Astrocyte of the cerebellum (primary cell): ENCODE results near the gene SPINK8.

ENCODE experiments used
- DNase-seq: peaks from one replicate; pipeline ENCODE4 v3.0.0-alpha.2; 2011; ENCODE audit warnings: low read depth
- H3K4me3 ChIP-seq: 2 replicates; pipeline ENCODE4 v1.5.1; 2011; ENCODE audit warnings: mild to moderate bottlenecking, low read depth, low read length, moderate library complexity
- in situ Hi-C: cut with HindIII; loops from 2 replicates; pipeline ENCODE4 v1.10.0; 2017; ENCODE audit warnings: low sequenced_read_pairs
- TF ChIP-seq, protein P1 (sequence below): IDR thresholded peaks from 2 replicates; pipeline ENCODE4 v1.5.1; 2012; ENCODE audit warnings: low read length, low read depth, moderate library complexity, mild to moderate bottlenecking; ENCODE audit errors: missing control alignments

Gene SPINK8

DNA sequence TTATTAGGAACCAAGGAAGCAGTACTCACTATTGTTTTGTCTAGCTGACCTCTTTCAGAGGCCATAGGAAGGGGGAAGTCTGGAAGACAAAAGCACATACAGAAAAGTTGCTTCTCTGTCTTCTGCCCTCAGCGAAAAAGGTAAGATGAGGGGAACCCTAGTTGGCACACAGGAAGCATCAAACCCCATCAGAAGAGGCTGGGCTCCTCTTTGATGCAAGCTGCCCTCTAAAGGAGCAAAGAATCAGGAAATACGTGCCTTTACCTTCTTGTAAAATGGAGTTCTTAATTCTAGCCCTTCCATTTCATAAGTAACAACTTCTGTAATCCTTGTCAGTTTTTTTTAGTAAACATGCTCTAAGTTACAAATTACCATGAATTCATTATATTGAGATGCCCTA is 12.5 kb downstream of the SPINK8 start:
- H3K4me3 ChIP-seq: no peak overlapping the region
- TF ChIP-seq, protein P1, sequence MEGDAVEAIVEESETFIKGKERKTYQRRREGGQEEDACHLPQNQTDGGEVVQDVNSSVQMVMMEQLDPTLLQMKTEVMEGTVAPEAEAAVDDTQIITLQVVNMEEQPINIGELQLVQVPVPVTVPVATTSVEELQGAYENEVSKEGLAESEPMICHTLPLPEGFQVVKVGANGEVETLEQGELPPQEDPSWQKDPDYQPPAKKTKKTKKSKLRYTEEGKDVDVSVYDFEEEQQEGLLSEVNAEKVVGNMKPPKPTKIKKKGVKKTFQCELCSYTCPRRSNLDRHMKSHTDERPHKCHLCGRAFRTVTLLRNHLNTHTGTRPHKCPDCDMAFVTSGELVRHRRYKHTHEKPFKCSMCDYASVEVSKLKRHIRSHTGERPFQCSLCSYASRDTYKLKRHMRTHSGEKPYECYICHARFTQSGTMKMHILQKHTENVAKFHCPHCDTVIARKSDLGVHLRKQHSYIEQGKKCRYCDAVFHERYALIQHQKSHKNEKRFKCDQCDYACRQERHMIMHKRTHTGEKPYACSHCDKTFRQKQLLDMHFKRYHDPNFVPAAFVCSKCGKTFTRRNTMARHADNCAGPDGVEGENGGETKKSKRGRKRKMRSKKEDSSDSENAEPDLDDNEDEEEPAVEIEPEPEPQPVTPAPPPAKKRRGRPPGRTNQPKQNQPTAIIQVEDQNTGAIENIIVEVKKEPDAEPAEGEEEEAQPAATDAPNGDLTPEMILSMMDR: no peak
- DNase-seq: no peak
- in situ Hi-C loops: loop anchor here (10.0 kb wide), 1 partner anchor 46 kb away; no protein-coding TSS in a partner anchor

DNA sequence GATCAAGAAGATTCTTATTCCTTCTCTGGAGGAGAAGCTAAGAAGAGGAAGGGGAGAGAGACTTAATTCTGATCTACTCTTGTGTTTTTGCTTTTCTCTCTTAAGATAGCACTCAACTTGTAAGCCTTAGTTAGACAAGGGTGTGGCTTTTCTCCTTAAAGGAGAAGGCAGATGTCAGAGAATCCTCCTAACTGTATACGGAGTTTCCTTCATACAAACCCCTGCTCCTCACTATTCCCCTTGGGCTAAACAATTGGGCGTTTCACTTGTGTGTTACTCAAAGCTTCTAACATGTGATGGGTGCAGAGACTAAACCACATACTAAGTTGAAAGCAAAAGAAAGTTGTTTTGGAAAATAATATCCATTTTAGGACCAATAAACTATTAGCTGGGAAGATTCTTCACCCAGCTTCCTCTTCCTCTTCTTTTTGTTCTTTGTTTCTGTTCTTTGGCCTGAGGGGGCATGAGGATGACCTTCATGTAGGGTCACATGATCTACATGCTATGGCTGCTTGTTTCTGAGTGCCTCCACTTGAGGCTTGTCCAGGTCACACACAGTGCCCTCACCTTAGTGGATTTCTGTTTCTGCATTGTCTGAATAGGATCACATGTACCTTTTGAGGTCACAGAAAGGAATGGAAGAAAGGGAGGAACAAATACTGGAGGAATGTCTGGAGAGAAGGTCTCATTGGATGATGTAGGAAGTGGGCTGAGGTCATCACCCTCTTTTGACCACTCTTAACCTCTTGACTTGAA is 14.6 kb downstream of the SPINK8 start:
- DNase-seq: no peak
- in situ Hi-C loops: no loop called here
- H3K4me3 ChIP-seq: no peak overlapping the region
- TF ChIP-seq, protein P1: no peak

DNA sequence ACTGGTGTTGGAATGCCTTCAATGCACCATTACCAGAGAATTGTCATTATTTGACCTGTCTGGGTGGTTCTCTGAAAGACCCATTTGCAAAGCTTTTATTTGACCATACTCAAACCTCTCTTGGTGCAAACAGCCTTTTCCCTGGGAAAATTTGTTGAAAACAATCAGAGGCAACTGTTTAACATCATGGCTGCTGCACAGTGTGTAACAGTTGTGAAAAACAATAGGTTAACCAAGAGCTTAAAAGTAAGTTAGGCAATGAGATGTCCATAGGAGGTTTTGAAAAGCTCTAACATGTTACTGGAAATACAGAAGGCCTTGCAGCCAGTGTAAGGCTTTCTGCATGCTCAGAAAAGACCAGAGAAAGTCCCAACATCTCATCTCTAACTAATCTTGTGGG is 18.9 kb downstream of the SPINK8 start:
- TF ChIP-seq, protein P1: no peak
- H3K4me3 ChIP-seq: no peak overlapping the region
- DNase-seq: no peak
- in situ Hi-C loops: no loop called here

DNA sequence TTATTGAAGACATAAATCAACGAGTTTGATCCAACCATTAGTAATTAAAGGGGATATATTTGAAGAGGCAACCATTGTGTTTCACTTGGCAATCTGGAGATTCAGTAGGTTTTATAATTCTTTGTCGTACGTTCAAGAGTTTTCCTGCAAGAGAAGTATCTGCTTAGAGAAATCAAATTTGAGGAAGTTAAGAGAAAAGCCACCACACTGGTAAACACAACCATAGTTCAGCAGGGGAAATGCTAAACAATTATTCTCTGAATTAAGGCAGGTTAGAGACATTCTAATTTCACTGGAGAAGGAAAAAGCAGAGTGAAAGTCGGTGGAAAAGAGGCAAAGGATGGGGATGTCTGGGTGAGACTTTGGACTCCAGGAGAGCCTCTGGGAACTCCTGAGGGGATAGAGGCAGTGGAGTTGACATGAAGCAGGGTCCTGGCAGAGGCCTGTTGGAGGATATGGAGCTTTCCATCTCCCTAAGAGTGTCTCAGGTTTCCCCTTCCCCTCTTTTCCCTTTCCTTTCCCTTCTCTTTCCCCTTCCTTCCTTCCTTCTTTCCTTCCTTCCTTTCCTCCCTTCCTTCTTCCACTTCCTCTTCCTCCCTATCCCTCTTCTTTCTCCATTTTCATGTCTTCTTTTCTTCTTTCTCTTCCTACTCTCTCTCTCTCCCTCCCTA is 26.5 kb downstream of the SPINK8 start:
- in situ Hi-C loops: no loop called here
- H3K4me3 ChIP-seq: no peak overlapping the region
- DNase-seq: no peak
- TF ChIP-seq, protein P1: no peak

DNA sequence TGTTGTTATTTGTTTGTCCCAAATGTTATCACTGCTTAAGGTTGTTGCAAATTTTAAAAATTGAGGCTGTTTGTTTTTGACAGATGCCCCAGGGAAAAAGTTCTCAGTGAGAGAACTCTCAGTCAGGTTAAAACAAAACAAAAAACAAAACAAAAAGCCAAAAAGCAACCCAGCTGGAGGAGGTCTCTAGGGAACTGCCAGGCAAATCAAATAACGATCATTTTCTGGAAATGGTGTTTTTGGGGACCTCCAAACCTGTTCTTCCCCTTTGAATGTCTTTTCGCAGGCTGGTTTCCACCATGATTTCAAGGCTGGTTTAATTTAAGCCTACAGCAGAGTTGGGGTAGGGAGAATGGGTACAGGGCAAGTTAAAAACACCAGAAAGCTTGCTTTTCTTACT is 27.2 kb downstream of the SPINK8 start:
- TF ChIP-seq, protein P1: no peak
- no peak for DNase-seq
- no peak overlapping the region for H3K4me3 ChIP-seq
- in situ Hi-C loops: no loop called here

DNA sequence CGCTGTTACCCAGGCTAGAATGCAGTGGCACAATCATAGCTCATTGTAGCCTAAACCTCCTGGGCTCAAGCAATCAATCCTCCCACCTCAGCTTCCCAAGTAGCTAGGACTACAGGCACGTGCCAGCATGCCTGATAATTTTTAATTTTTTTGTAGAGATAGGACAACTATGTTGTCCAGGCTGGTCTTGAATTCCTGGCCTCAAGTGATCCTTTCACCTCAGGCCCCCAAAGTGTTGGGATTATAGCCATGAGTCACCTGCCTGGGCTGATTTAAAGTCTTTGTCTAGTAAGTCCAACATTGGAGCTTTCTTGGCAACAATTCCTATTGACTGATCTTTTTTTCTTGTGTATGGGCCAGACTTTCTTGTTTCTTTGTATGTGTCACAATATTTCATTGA is 28.1 kb downstream of the SPINK8 start:
- TF ChIP-seq, protein P1: no peak
- no peak for DNase-seq
- in situ Hi-C loops: no loop called here
- H3K4me3 ChIP-seq: no peak overlapping the region
